Activated CD8-positive, alpha-beta memory T cell treated with anti-CD3 and anti-CD28 coated beads for 36 hours (primary cell): ENCODE measurements around the gene SNRPA. TPM values are rescaled to one million over a fixed set of nuclear protein-coding genes. Genes with fewer than 3 reads are reported as not detected.
"Not testable (repeated sequence)": the region's sequence is repeated elsewhere in the genome, so short reads cannot be mapped to it uniquely, and the experiment has no call there.

Experiments used
- CTCF ChIA-PET: fragments of 350-600 bp; sonication (Branson Sonifier 250); formaldehyde crosslinking; loops from one replicate; lab custom pipeline; 2021; ENCODE audit warnings: antibody characterized with exemption; lab: Charles Lee
- POLR2A ChIA-PET: fragments of 350-600 bp; sonication (Branson Sonifier 250); formaldehyde crosslinking; loops from one replicate; lab custom pipeline; 2021; ENCODE audit warnings: antibody characterized with exemption; lab: Charles Lee
- total RNA-seq, 2 experiments: library from RNA; stranded (reverse); gene quantifications; one replicate each; pipeline ENCODE4 v1.2.3, GENCODE V29; 2021

The SNRPA gene
- total RNA-seq, 2 experiments from 2014 or later = 215 to 237 TPM

- ChIA-PET CTCF (interaction anchor here (0.7 to 2.1 kb wide), 7 partner anchors 19 to 153 kb away, joined by 3 to 7 read pairs (median 3); partner anchors contain the start of gene RAB4B), POLR2A (interaction anchor here (0.8 to 3.1 kb wide), 4 partner anchors 9 to 94 kb away, joined by 3 to 10 read pairs (median 6); partner anchors contain the start of gene RAB4B)
Observed at GRCh38 chr19:40756502-40757110, 5.6 kb downstream of the SNRPA start.

DNA sequence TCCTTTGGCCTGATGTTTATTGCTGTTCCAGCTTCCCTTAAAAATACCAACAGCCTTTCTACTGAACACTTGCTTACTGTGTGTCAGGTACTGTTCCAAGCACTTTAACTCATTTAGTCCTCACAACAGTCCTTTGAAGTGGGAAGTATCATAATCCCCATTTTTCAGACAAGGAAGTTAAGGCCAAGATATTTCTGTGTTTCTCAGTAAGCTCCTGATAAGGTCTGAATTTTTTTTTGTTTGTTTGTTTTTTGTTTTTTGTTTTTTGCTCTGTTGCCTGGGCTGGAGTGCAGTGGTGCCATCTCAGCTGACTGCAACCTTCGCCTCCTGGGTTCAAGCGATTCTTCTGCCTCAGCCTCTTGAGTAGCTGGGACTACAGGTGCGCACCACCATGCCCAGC lies 7.5 kb downstream of the SNRPA start:
- ChIA-PET POLR2A (interaction anchor here (3.1 kb wide), 1 partner anchor 19 kb away, joined by 10 read pairs; the partner anchor contains the start of gene RAB4B), CTCF (interaction anchor here (1.1 to 1.5 kb wide), 2 partner anchors 40 to 47 kb away, joined by 4 to 5 read pairs; partner anchors contain the start of gene EGLN2)

DNA sequence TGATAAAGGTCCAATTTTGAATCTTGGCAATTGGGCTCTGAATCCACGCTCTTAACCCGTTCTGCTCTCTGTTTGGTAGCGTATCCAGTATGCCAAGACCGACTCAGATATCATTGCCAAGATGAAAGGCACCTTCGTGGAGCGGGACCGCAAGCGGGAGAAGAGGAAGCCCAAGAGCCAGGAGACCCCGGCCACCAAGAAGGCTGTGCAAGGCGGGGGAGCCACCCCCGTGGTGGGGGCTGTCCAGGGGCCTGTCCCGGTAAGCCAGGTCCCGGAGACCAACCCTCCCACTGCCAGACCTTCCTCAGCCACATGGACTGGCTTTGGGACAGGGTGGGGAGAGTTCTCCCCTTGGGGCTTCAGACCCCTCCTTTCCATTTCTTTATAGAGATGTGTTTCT lies 8.3 kb downstream of the SNRPA start:
- ChIA-PET POLR2A (interaction anchor here (3.1 kb wide), 1 partner anchor 18 kb away, joined by 10 read pairs; the partner anchor contains the start of gene RAB4B), CTCF (no interaction called here)

GRCh38 chr19:40762754-40763470 lies 11.9 kb downstream of the SNRPA start:
- ChIA-PET POLR2A (interaction anchor here (0.6 to 1.1 kb wide), 3 partner anchors 10 to 15 kb away, joined by 3 to 14 read pairs (median 9); partner anchors contain the start of gene RAB4B), CTCF (interaction anchor here (1.0 kb wide), 1 partner anchor 100 kb away, joined by 3 read pairs; no protein-coding TSS in a partner anchor)

DNA sequence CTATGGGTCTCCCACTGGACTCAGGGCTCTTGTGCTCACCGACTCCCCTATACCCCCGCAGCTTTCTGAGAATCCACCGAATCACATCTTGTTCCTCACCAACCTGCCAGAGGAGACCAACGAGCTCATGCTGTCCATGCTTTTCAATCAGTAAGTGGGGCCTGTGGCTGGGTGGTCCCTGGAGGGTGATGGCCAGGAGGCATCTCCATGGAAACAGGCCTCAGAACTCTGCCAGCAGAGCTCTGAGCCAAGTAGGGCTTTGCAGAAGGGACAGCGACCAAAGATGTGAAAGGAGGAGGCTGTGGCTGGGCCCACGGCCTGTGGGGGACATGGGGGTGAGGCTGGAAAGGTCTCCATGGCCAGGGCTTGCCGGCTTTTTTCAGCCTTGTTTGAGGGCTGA lies 12.5 kb downstream of the SNRPA start:
- POLR2A ChIA-PET = interaction anchor here (0.6 to 1.1 kb wide), 3 partner anchors 9 to 14 kb away, joined by 3 to 14 read pairs (median 3); partner anchors contain the start of gene RAB4B
- CTCF ChIA-PET = interaction anchor here (1.0 kb wide), 1 partner anchor 100 kb away, joined by 3 read pairs; no protein-coding TSS in a partner anchor

- POLR2A ChIA-PET = interaction anchor here (0.6 to 1.1 kb wide), 2 partner anchors 9 to 12 kb away, joined by 3 read pairs; no protein-coding TSS in a partner anchor
- CTCF ChIA-PET = interaction anchor here (1.0 kb wide), 1 partner anchor 101 kb away, joined by 3 read pairs; no protein-coding TSS in a partner anchor
Observed at GRCh38 chr19:40763963-40764362, 13.0 kb downstream of the SNRPA start.

DNA sequence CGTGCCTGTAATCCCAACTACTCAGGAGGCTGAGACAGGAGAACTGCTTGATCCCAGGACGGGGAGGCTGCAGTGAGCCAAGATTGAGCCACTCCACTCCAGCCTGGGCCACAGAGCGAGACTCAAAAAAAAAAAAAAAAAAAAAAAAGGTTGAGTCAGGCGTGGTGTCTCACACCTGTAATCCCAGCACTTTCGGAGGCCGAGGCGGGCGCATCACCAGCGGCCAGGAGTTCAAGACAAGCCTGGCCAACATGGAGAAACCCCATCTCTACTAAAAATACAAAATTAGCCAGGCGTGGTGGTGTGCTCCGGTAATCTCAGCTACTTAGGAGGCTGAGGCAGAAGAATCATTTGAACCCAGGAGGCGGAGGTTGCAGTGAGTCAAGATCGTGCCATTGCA lies 15.4 kb downstream of the SNRPA start:
- ChIA-PET POLR2A (interaction anchor here (1.5 kb wide), 1 partner anchor 10 kb away, joined by 3 read pairs; no protein-coding TSS in a partner anchor), CTCF (interaction anchor here (0.6 to 1.8 kb wide), 3 partner anchors 11 to 107 kb away, joined by 3 read pairs; no protein-coding TSS in a partner anchor)

GRCh38 chr19:40768869-40769268 lies 17.9 kb downstream of the SNRPA start:
- POLR2A ChIA-PET = no interaction called here
- CTCF ChIA-PET = no interaction called here

DNA sequence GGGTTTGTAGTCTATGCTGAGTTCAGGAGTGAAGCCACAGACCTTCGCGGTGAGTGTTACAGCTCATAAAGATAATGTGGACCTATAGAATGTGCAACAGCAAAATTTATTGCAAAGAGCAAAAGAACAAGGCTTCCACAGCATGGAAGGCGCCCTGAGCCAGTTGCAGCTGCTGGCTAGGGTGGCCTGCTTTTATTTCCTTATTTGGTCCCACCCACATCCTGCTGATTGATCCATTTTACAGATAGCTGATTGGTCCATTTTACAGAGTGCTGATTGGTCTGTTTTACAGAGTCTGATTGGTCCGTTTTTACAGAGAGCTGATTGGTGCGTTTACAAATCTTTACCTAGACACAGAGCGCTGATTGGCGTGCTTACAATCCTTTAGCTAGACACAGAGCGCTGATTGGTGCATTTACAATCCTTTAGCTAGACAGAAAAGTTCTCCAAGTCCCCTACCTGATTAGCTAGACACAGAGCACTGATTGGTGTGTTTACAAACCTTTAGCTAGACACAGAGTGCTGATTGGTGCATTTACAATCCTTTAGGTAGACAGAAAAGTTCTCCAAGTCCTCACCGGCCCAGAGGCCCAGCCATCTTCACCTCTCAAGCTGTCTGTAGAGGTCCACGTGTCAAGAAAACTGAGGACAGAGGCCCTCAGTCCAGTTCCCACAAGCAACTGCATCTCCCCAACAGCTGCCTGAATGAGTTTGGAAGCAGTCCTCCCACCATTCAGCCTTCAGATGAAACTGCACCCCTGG lies 20.3 kb downstream of the SNRPA start:
- CTCF ChIA-PET = interaction anchor here (0.6 to 1.4 kb wide), 3 partner anchors 17 to 108 kb away, joined by 3 read pairs; partner anchors contain the start of gene EGLN2
- POLR2A ChIA-PET = not testable (repeated sequence)

- ChIA-PET CTCF (interaction anchor here (0.8 kb wide), 1 partner anchor 19 kb away, joined by 3 read pairs; no protein-coding TSS in a partner anchor), POLR2A (no interaction called here)
Observed at GRCh38 chr19:40774916-40775631, 24.1 kb downstream of the SNRPA start, which contains the start of gene MIA. Gene MIA (plus strand): TSS chr19:40775521. CDS start chr19:40775543, 22 bp downstream.

GRCh38 chr19:40775632-40776022 lies 24.6 kb downstream of the SNRPA start:
- POLR2A ChIA-PET = no interaction called here

DNA sequence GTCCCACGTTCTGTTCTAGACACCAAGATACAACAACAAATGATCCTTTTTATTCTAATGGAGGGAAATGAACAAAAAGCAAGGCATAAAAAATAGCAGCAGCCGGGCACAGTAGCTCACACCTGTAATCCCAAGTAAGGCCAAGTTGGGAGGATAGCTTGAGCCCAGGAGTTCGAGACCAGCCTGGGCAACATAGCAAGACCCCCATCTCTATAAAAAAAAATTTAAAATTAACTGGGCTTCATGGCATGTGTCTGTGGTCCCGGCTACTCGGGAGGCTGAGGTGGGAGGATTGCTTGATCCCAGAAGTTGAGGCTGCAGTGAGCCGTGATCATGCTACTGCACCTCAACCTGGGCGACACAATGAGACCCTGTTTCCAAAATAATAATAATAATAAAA lies 25.4 kb downstream of the SNRPA start:
- POLR2A ChIA-PET = interaction anchor here (3.2 kb wide), 1 partner anchor 23 kb away, joined by 40 read pairs; no protein-coding TSS in a partner anchor
- CTCF ChIA-PET = interaction anchor here (1.1 to 3.7 kb wide), 5 partner anchors 20 to 142 kb away, joined by 3 to 20 read pairs (median 4); partner anchors contain the start of genes COQ8B and ITPKC

More at GRCh38 chr19:40775632-40776022, 24.6 kb downstream of the SNRPA start:
- CTCF ChIA-PET = interaction anchor here (0.8 to 2.0 kb wide), 2 partner anchors 20 to 142 kb away, joined by 3 to 4 read pairs; no protein-coding TSS in a partner anchor

- ChIA-PET POLR2A (interaction anchor here (0.6 to 3.2 kb wide), 8 partner anchors 14 to 648 kb away, joined by 3 to 40 read pairs (median 10); partner anchors contain the start of genes ACTMAP, EGLN2, NUMBL and SNRPA), CTCF (interaction anchor here (0.6 to 3.7 kb wide), 13 partner anchors 15 to 1641 kb away, joined by 3 to 20 read pairs (median 6); partner anchors contain the start of genes ACTMAP, COQ8B, EGLN2 and ITPKC)
Observed at GRCh38 chr19:40776932-40777644, 26.1 kb downstream of the SNRPA start.

- ChIA-PET CTCF (interaction anchor here (0.6 to 3.7 kb wide), 12 partner anchors 14 to 1641 kb away, joined by 3 to 20 read pairs (median 6); partner anchors contain the start of genes ACTMAP, COQ8B, EGLN2 and ITPKC), POLR2A (interaction anchor here (0.6 to 3.2 kb wide), 11 partner anchors 13 to 647 kb away, joined by 3 to 40 read pairs (median 10); partner anchors contain the start of genes ACTMAP, EGLN2, NUMBL and SNRPA)
Observed at GRCh38 chr19:40777645-40777936, 26.6 kb downstream of the SNRPA start.

GRCh38 chr19:40777937-40778705 lies 27.1 kb downstream of the SNRPA start, which contains the start of gene RAB4B:
Gene RAB4B (plus strand): TSS chr19:40778247. CDS start chr19:40778376, 129 bp downstream.
- POLR2A ChIA-PET = interaction anchor here (0.6 to 3.2 kb wide), 15 partner anchors 9 to 311 kb away, joined by 3 to 40 read pairs (median 7); partner anchors contain the start of genes ACTMAP, COQ8B, EGLN2 and ITPKC
- CTCF ChIA-PET = interaction anchor here (0.6 to 3.7 kb wide), 18 partner anchors 13 to 1640 kb away, joined by 3 to 20 read pairs (median 5); partner anchors contain the start of genes ACTMAP, COQ8B, EGLN2 and ITPKC
